Smooth muscle cell (in vitro differentiated cells): ENCODE results near the gene MAPKAP1. TPM values are rescaled to one million over a fixed set of nuclear protein-coding genes. Genes with fewer than 3 reads are reported as not detected.
A peak's percentile ranks its signal among the peaks of the same experiment; 100 is the strongest.

Source experiments
- DNase-seq: peaks from one replicate; lab custom pipeline; 2025; ENCODE audit not compliant: unreplicated experiment; lab: John Stamatoyannopoulos, UW
- H2AFZ ChIP-seq: fragments of 200-600 bp; sonication (generic); 2 replicates; pipeline ENCODE4 v1.6.0; 2016; ENCODE audit warnings: antibody characterized with exemption, low read depth, mild to moderate bottlenecking
- H3F3A ChIP-seq: fragments of 200-600 bp; sonication (generic); 2 replicates; pipeline ENCODE4 v1.6.0; 2017; ENCODE audit warnings: antibody characterized with exemption, low read depth
- H3K27ac ChIP-seq: fragments of 200-600 bp; sonication (generic); 2 replicates; pipeline ENCODE4 v1.5.1; 2016; ENCODE audit warnings: low read depth, mild to moderate bottlenecking
- H3K27me3 ChIP-seq: fragments of 200-600 bp; sonication (generic); 2 replicates; pipeline ENCODE4 v1.6.1; 2016; ENCODE audit warnings: low read depth, mild to moderate bottlenecking
- H3K36me3 ChIP-seq: fragments of 200-600 bp; sonication (generic); 2 replicates; pipeline ENCODE4 v1.5.1; 2016; ENCODE audit warnings: low read depth
- H3K4me1 ChIP-seq: fragments of 200-600 bp; sonication (generic); 2 replicates; pipeline ENCODE4 v1.5.1; 2016; ENCODE audit warnings: low read depth
- H3K4me2 ChIP-seq: fragments of 200-600 bp; sonication (generic); 2 replicates; pipeline ENCODE4 v1.6.0; 2016; ENCODE audit warnings: mild to moderate bottlenecking
- H3K4me3 ChIP-seq: fragments of 200-600 bp; sonication (generic); 2 replicates; pipeline ENCODE4 v1.5.1; 2016; ENCODE audit warnings: mild to moderate bottlenecking
- H3K79me2 ChIP-seq: fragments of 200-600 bp; sonication (generic); 2 replicates; pipeline ENCODE4 v1.6.0; 2016; ENCODE audit warnings: low read depth, mild to moderate bottlenecking
- H3K9ac ChIP-seq: fragments of 200-600 bp; sonication (generic); 2 replicates; pipeline ENCODE4 v1.6.0; 2016; ENCODE audit warnings: low read depth
- H3K9me3 ChIP-seq: fragments of 200-600 bp; sonication (generic); replicated peaks from 2 replicates; pipeline ENCODE4 v1.5.1; 2016; ENCODE audit warnings: low read depth
- H4K20me1 ChIP-seq: fragments of 200-600 bp; sonication (generic); 2 replicates; pipeline ENCODE4 v1.6.0; 2016; ENCODE audit warnings: low read depth
- CTCF ChIP-seq: fragments of 200-600 bp; sonication (generic); IDR thresholded peaks from 2 replicates; pipeline ENCODE4 v1.5.1; 2017; ENCODE audit warnings: borderline replicate concordance, mild to moderate bottlenecking, antibody characterized with exemption; ENCODE audit not compliant: insufficient read depth, poor library complexity, severe bottlenecking
- WGBS: methylation state at CpG from one replicate; pipeline ENCODE4 v1.1.7; 2016; ENCODE audit warnings: low lambda C conversion rate; 5-methylcytosine and 5-hydroxymethylcytosine counted together
- polyA plus RNA-seq: library from polyadenylated mRNA; unstranded; fragments of >200 nt; fragmentation: Nextera tagmentation; extraction: Ambion mirVana; gene quantifications from 2 replicates; pipeline ENCODE4 v1.2.1, GENCODE V29; 2016
- total RNA-seq: library from RNA; depleted of rRNA; stranded (reverse); fragments of >200 nt; gene quantifications from 2 replicates; pipeline ENCODE4 v1.2.3, GENCODE V29; 2014

The MAPKAP1 gene
- total and polyA plus RNA-seq, 2 experiments from 2014 or later = 50.1 to 74.5 TPM

GRCh38 chr9:125534971-125535701, 171.9 kb downstream of the MAPKAP1 start:
- Histone ChIP-seq H4K20me1 (no peaks in the 10 kb centered on the region), H3K79me2 (no peaks in the 10 kb centered on the region), H3K4me3 (no peak overlapping the region), H3K9ac (no peak overlapping the region), H3F3A (peaks cover 3% of the 10 kb centered on the region), H3K9me3 (no peaks in the 10 kb centered on the region), H3K36me3 (no peaks in the 10 kb centered on the region), H3K4me1 (peaks cover 3% of the 10 kb centered on the region), H3K27me3 (no peaks in the 10 kb centered on the region), H3K27ac (peak overlapping the region; percentile 64), H2AFZ (no peak overlapping the region), H3K4me2 (peak overlapping the region; percentile 0)
- TF ChIP-seq CTCF = no peak
- DNase-seq = no peak
- WGBS = 46% methylated on average over 4 of the region's 4 CpGs

- 95% methylated on average over 10 of the region's 10 CpGs for WGBS
- H3F3A ChIP-seq = peaks cover 3% of the 10 kb centered on the region
- no peaks in the 10 kb centered on the region for H4K20me1 ChIP-seq
- no peak overlapping the region for H3K27ac ChIP-seq
- H2AFZ ChIP-seq = no peak overlapping the region
- H3K9ac ChIP-seq = no peak overlapping the region
- H3K79me2 ChIP-seq = no peaks in the 10 kb centered on the region
- no peak overlapping the region for H3K4me2 ChIP-seq
- DNase-seq = no peak
- H3K36me3 ChIP-seq = no peaks in the 10 kb centered on the region
- TF ChIP-seq CTCF = no peak
- no peak overlapping the region for H3K4me3 ChIP-seq
- H3K9me3 ChIP-seq = no peaks in the 10 kb centered on the region
- peaks cover 7% of the 10 kb centered on the region for H3K4me1 ChIP-seq
- no peaks in the 10 kb centered on the region for H3K27me3 ChIP-seq
Observed at GRCh38 chr9:125532812-125533594, 174.0 kb downstream of the MAPKAP1 start.

- Histone ChIP-seq H3K27ac (no peak overlapping the region), H3K79me2 (no peaks in the 10 kb centered on the region), H3K27me3 (no peaks in the 10 kb centered on the region), H3K4me2 (no peak overlapping the region), H2AFZ (no peak overlapping the region), H3K9ac (no peak overlapping the region), H3K36me3 (no peaks in the 10 kb centered on the region), H3F3A (peaks cover 3% of the 10 kb centered on the region), H3K4me1 (peaks cover 7% of the 10 kb centered on the region), H3K9me3 (no peaks in the 10 kb centered on the region), H3K4me3 (no peak overlapping the region), H4K20me1 (no peaks in the 10 kb centered on the region)
- DNase-seq = no peak
- WGBS = 63% methylated on average over 3 of the region's 3 CpGs
- TF ChIP-seq CTCF = no peak
Observed at GRCh38 chr9:125532412-125532811, 174.6 kb downstream of the MAPKAP1 start.
